HepG2 (cell line): ENCODE data around the gene GRIN2D. TPM values are rescaled to one million over a fixed set of nuclear protein-coding genes. Genes with fewer than 3 reads are reported as not detected.

Experiments
- SP4 ChIP-seq: sonication (generic); formaldehyde crosslinking; IDR thresholded peaks from 2 replicates; pipeline ENCODE4 v1.8.1; 2023; ENCODE audit warnings: mild to moderate bottlenecking, missing genetic modification reagents
- TBX3 ChIP-seq: fragments of 450-650 bp; IDR thresholded peaks from 2 replicates; pipeline ENCODE4 v1.6.1; 2017; ENCODE audit warnings: antibody characterized with exemption, mild to moderate bottlenecking, inconsistent platforms, borderline replicate concordance
- ZNF383 ChIP-seq: sonication (generic); formaldehyde crosslinking; IDR thresholded peaks from 2 replicates; pipeline ENCODE4 v1.4.0; 2020; ENCODE audit warnings: missing genetic modification reagents, mild to moderate bottlenecking, borderline replicate concordance
- ZNF572 ChIP-seq: sonication (generic); formaldehyde crosslinking; IDR thresholded peaks from 2 replicates; pipeline ENCODE4 v1.5.1; 2020; ENCODE audit warnings: mild to moderate bottlenecking, missing genetic modification reagents
- polyA plus RNA-seq, 8 experiments: library from polyadenylated mRNA; depleted of rRNA in 3 of 8; stranded (reverse) in 7 of 8; unstranded in 1 of 8; fragments of >200 nt; fragmentation: Illumina TruSeq in 4 of 8; extraction: Trizol in 4 of 8; gene quantifications; 2 replicates each; pipeline versions ENCODE4 v1.2.1 to v1.2.3, GENCODE V29; 2011 to 2016; ENCODE audit warnings: low read depth in 4 of 8, missing spikeins in 1 of 8, mixed read lengths in 1 of 8; ENCODE audit not compliant: insufficient read depth in 1 of 8
- total RNA-seq, 5 experiments: library from RNA; depleted of rRNA; stranded (reverse); fragments of >200 nt; fragmentation: Illumina TruSeq; extraction: Trizol; gene quantifications; 2 replicates each; pipeline ENCODE4 v1.2.3, GENCODE V29; 2016; ENCODE audit warnings: low read depth in 1 of 5
- TF ChIP-seq, protein P1 (sequence below): sonication (generic); IDR thresholded peaks from 2 replicates; pipeline ENCODE4 v1.6.1; 2016; ENCODE audit warnings: low read depth, borderline replicate concordance
- TF ChIP-seq, protein P2 (sequence below): sonication (generic); formaldehyde crosslinking; IDR thresholded peaks from 2 replicates; pipeline ENCODE4 v1.4.0; 2020; ENCODE audit warnings: missing genetic modification reagents, borderline replicate concordance
- TF ChIP-seq, protein P3 (sequence below): sonication (generic); formaldehyde crosslinking; IDR thresholded peaks from 2 replicates; pipeline ENCODE4 v1.4.0; 2020; ENCODE audit warnings: mild to moderate bottlenecking, missing genetic modification reagents, borderline replicate concordance
- TF ChIP-seq, protein P4 (sequence below), 2 experiments: sonication (generic) in 1 of 2; formaldehyde crosslinking in 1 of 2; IDR thresholded peaks; 2 replicates each; pipeline versions ENCODE4 v1.6.1 to v1.9.0; 2014 to 2022; ENCODE audit warnings: antibody characterized with exemption in 1 of 2, borderline replicate concordance in 1 of 2, inconsistent platforms in 1 of 2, low read depth in 1 of 2, missing genetic modification reagents in 1 of 2
- TF ChIP-seq, protein P5 (sequence below): sonication (generic); formaldehyde crosslinking; IDR thresholded peaks from 2 replicates; pipeline ENCODE4 v1.5.0; 2020; ENCODE audit warnings: mild to moderate bottlenecking, missing genetic modification reagents, borderline replicate concordance

GRIN2D gene
- total and polyA plus RNA-seq, 2 of the 13 experiments (the other 11 are each of a cell fraction or from before 2014, with no cell fraction given), result 0.02 to 0.13 TPM

DNA sequence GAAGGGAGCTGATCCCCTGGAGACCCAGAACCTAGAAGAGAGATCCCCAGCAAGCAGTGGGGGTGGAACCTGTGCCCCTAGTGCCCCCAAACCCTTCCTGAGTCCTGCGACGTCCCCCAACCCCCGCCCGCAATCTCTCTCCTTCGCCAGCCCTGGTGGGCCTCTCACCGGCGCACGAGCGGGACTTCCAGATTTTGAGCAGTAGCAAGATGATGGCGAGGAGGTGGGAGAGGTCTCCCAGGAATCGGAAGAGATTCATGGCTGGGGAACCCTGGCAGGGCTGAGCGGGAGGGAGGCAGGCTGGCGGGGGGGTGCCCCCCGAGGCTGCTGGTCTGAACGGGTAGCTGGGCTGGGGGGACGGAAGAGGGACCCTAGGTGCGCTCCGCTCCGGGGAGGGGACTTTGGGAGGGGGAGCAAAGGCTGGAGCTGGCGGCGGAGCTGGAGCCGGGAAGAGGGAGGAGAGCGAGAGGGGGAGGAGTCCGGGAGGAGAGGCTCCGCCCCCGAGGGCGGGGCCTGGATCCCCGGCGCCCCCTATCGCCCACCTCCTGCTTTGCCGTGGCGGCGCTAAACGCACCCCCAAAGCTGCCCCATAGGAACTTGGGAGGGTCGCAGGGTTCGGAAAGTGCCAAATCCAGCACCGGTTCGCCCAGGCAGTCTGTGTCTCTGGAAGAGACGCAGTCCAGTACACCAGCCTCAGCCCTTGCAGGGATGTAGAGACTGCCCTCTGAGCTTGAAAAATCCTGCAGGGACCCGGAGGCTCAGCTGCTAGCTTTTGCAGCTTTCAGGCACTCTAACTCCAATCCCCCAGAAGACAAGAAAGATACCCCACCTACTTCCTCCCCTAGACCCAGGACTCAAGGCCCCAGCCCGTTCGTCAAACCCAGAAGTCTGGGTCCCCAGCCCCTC is 2.1 kb upstream of the GRIN2D start, which contains the start of gene KDELR1 (continued):
- TF ChIP-seq, protein P1, sequence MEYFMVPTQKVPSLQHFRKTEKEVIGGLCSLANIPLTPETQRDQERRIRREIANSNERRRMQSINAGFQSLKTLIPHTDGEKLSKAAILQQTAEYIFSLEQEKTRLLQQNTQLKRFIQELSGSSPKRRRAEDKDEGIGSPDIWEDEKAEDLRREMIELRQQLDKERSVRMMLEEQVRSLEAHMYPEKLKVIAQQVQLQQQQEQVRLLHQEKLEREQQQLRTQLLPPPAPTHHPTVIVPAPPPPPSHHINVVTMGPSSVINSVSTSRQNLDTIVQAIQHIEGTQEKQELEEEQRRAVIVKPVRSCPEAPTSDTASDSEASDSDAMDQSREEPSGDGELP, result no peak; the same call in 1 of the 2 replicates
- TF ChIP-seq TBX3 (no peak), ZNF572 (CRISPR knock-in tag) (peak; percentile 17), SP4 (peak; percentile 94), ZNF383 (CRISPR knock-in tag) (no peak)
- TF ChIP-seq, protein P2, sequence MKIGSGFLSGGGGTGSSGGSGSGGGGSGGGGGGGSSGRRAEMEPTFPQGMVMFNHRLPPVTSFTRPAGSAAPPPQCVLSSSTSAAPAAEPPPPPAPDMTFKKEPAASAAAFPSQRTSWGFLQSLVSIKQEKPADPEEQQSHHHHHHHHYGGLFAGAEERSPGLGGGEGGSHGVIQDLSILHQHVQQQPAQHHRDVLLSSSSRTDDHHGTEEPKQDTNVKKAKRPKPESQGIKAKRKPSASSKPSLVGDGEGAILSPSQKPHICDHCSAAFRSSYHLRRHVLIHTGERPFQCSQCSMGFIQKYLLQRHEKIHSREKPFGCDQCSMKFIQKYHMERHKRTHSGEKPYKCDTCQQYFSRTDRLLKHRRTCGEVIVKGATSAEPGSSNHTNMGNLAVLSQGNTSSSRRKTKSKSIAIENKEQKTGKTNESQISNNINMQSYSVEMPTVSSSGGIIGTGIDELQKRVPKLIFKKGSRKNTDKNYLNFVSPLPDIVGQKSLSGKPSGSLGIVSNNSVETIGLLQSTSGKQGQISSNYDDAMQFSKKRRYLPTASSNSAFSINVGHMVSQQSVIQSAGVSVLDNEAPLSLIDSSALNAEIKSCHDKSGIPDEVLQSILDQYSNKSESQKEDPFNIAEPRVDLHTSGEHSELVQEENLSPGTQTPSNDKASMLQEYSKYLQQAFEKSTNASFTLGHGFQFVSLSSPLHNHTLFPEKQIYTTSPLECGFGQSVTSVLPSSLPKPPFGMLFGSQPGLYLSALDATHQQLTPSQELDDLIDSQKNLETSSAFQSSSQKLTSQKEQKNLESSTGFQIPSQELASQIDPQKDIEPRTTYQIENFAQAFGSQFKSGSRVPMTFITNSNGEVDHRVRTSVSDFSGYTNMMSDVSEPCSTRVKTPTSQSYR (CRISPR knock-in tag), result no peak
- TF ChIP-seq, protein P3, sequence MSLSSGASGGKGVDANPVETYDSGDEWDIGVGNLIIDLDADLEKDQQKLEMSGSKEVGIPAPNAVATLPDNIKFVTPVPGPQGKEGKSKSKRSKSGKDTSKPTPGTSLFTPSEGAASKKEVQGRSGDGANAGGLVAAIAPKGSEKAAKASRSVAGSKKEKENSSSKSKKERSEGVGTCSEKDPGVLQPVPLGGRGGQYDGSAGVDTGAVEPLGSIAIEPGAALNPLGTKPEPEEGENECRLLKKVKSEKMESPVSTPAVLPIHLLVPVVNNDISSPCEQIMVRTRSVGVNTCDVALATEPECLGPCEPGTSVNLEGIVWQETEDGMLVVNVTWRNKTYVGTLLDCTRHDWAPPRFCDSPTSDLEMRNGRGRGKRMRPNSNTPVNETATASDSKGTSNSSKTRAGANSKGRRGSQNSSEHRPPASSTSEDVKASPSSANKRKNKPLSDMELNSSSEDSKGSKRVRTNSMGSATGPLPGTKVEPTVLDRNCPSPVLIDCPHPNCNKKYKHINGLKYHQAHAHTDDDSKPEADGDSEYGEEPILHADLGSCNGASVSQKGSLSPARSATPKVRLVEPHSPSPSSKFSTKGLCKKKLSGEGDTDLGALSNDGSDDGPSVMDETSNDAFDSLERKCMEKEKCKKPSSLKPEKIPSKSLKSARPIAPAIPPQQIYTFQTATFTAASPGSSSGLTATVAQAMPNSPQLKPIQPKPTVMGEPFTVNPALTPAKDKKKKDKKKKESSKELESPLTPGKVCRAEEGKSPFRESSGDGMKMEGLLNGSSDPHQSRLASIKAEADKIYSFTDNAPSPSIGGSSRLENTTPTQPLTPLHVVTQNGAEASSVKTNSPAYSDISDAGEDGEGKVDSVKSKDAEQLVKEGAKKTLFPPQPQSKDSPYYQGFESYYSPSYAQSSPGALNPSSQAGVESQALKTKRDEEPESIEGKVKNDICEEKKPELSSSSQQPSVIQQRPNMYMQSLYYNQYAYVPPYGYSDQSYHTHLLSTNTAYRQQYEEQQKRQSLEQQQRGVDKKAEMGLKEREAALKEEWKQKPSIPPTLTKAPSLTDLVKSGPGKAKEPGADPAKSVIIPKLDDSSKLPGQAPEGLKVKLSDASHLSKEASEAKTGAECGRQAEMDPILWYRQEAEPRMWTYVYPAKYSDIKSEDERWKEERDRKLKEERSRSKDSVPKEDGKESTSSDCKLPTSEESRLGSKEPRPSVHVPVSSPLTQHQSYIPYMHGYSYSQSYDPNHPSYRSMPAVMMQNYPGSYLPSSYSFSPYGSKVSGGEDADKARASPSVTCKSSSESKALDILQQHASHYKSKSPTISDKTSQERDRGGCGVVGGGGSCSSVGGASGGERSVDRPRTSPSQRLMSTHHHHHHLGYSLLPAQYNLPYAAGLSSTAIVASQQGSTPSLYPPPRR, result no peak
- TF ChIP-seq, protein P4, sequence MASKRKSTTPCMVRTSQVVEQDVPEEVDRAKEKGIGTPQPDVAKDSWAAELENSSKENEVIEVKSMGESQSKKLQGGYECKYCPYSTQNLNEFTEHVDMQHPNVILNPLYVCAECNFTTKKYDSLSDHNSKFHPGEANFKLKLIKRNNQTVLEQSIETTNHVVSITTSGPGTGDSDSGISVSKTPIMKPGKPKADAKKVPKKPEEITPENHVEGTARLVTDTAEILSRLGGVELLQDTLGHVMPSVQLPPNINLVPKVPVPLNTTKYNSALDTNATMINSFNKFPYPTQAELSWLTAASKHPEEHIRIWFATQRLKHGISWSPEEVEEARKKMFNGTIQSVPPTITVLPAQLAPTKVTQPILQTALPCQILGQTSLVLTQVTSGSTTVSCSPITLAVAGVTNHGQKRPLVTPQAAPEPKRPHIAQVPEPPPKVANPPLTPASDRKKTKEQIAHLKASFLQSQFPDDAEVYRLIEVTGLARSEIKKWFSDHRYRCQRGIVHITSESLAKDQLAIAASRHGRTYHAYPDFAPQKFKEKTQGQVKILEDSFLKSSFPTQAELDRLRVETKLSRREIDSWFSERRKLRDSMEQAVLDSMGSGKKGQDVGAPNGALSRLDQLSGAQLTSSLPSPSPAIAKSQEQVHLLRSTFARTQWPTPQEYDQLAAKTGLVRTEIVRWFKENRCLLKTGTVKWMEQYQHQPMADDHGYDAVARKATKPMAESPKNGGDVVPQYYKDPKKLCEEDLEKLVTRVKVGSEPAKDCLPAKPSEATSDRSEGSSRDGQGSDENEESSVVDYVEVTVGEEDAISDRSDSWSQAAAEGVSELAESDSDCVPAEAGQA (IDR thresholded peaks at IDR 0.05; ENCODE audit: low read depth), result no peak; the same call in 1 of the 2 replicates
- TF ChIP-seq, protein P4 (CRISPR knock-in tag; IDR thresholded peaks at IDR 0.05; ENCODE audit: borderline replicate concordance), result no peak
- TF ChIP-seq, protein P5, sequence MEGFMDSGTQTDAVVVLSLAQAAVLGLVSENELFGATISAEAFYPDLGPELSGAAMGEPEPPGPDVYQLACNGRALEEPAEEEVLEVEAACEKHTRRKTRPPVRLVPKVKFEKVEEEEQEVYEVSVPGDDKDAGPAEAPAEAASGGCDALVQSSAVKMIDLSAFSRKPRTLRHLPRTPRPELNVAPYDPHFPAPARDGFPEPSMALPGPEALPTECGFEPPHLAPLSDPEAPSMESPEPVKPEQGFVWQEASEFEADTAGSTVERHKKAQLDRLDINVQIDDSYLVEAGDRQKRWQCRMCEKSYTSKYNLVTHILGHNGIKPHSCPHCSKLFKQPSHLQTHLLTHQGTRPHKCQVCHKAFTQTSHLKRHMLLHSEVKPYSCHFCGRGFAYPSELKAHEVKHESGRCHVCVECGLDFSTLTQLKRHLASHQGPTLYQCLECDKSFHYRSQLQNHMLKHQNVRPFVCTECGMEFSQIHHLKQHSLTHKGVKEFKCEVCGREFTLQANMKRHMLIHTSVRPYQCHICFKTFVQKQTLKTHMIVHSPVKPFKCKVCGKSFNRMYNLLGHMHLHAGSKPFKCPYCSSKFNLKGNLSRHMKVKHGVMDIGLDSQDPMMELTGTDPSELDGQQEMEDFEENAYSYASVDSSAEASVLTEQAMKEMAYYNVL (CRISPR knock-in tag), result no peak
